Calu3 (cell line): Measurements from ENCODE around the gene PTPRE. TPM values are rescaled to one million over a fixed set of nuclear protein-coding genes. Genes with fewer than 3 reads are reported as not detected.

ENCODE experiments used
- BruUV-seq: library from RNA; stranded (reverse); fragments of 400-500 nt; replicated peaks from 2 replicates; lab custom pipeline; 2021; lab: Mats Ljungman, UMichigan
- CTCF ChIA-PET: fragments of 300-600 bp; sonication (Branson Sonifier 250); formaldehyde crosslinking; loops from one replicate; lab custom pipeline; 2022; ENCODE audit warnings: antibody characterized with exemption; lab: Charles Lee
- DNase-seq: peaks from one replicate; pipeline ENCODE4 v3.0.0; 2022
- H3K27ac Mint-ChIP-seq: one replicate; pipeline ENCODE4 v1.8.0; 2022; ENCODE audit warnings: mixed read lengths; ENCODE audit not compliant: unreplicated experiment
- H3K27me3 Mint-ChIP-seq: one replicate; pipeline ENCODE4 v1.8.0; 2022; ENCODE audit warnings: mixed read lengths; ENCODE audit not compliant: unreplicated experiment
- H3K36me3 Mint-ChIP-seq: one replicate; pipeline ENCODE4 v1.8.0; 2022; ENCODE audit warnings: mild to moderate bottlenecking, moderate library complexity, mixed read lengths; ENCODE audit not compliant: insufficient read depth, unreplicated experiment
- H3K4me1 Mint-ChIP-seq: one replicate; pipeline ENCODE4 v1.8.0; 2022; ENCODE audit warnings: mild to moderate bottlenecking, low read depth, mixed read lengths; ENCODE audit not compliant: unreplicated experiment
- H3K4me3 Mint-ChIP-seq: one replicate; pipeline ENCODE4 v1.8.0; 2022; ENCODE audit warnings: mild to moderate bottlenecking, low read depth, moderate library complexity, mixed read lengths; ENCODE audit not compliant: unreplicated experiment
- H3K9me3 Mint-ChIP-seq: one replicate; pipeline ENCODE4 v1.8.0; 2022; ENCODE audit warnings: low read depth, mixed read lengths; ENCODE audit not compliant: unreplicated experiment
- intact Hi-C: fragments of 100-400 bp; cut with micrococcal nuclease; formaldehyde crosslinking; loops from one replicate; pipeline ENCODE4 v1.10.0; 2022; ENCODE audit not compliant: unreplicated experiment
- total RNA-seq: library from RNA; stranded (reverse); gene quantifications from 2 replicates; pipeline ENCODE4 v1.2.3, GENCODE V29; 2022
- TF ChIP-seq, protein P1 (sequence below): fragments of 200-600 bp; IDR thresholded peaks from one replicate; pipeline ENCODE4 v1.8.0; 2022; ENCODE audit warnings: antibody characterized with exemption; ENCODE audit not compliant: unreplicated experiment

The PTPRE gene
- total RNA-seq, 1 experiment from 2014 or later: 7.6 TPM

DNA sequence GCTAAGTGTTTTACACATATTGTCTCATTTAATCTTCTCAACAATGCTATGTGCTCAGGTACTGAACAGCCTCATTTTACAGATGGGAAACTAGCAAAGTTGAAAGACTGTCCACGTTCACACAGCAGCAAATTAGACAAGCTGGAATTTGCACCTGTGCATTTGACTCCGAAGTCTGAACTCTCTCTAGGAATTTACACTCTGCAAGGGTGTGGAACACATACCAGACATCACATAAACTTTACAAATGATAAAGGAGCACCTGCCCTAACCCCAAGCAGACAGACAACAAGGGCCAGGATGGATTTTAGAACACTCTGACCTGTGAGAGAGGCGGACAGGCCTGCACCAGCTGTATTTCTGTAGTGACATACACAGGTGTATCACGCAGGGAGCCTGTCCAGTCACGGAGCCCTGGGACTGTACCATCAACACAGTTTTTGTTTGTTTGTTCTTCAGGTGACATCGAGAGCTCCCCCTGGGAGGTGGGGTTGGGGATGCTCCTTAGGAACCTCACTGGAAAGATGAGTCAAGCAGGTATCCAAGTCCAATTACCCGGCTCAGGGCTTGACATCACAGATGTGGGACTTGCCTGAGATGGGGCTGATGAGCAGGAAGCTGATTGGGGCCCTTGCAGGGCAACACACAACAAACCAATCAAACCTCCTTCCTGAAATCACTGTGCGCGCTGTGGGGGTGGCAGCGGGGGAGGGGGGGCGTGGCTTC is 188.3 kb downstream of the PTPRE start:
- H3K27ac Mint-ChIP-seq: no peak overlapping the region
- CTCF ChIA-PET: no interaction called here
- no TSS peak for BruUV-seq
- H3K27me3 Mint-ChIP-seq: no peaks in the 10 kb centered on the region
- DNase-seq: no peak
- no peaks in the 10 kb centered on the region for H3K4me1 Mint-ChIP-seq
- H3K4me3 Mint-ChIP-seq: no peak overlapping the region
- H3K36me3 Mint-ChIP-seq: peaks cover 22% of the 10 kb centered on the region
- H3K9me3 Mint-ChIP-seq: no peaks in the 10 kb centered on the region
- intact Hi-C loops: no loop called here
- TF ChIP-seq, protein P1, sequence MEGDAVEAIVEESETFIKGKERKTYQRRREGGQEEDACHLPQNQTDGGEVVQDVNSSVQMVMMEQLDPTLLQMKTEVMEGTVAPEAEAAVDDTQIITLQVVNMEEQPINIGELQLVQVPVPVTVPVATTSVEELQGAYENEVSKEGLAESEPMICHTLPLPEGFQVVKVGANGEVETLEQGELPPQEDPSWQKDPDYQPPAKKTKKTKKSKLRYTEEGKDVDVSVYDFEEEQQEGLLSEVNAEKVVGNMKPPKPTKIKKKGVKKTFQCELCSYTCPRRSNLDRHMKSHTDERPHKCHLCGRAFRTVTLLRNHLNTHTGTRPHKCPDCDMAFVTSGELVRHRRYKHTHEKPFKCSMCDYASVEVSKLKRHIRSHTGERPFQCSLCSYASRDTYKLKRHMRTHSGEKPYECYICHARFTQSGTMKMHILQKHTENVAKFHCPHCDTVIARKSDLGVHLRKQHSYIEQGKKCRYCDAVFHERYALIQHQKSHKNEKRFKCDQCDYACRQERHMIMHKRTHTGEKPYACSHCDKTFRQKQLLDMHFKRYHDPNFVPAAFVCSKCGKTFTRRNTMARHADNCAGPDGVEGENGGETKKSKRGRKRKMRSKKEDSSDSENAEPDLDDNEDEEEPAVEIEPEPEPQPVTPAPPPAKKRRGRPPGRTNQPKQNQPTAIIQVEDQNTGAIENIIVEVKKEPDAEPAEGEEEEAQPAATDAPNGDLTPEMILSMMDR: no peak

DNA sequence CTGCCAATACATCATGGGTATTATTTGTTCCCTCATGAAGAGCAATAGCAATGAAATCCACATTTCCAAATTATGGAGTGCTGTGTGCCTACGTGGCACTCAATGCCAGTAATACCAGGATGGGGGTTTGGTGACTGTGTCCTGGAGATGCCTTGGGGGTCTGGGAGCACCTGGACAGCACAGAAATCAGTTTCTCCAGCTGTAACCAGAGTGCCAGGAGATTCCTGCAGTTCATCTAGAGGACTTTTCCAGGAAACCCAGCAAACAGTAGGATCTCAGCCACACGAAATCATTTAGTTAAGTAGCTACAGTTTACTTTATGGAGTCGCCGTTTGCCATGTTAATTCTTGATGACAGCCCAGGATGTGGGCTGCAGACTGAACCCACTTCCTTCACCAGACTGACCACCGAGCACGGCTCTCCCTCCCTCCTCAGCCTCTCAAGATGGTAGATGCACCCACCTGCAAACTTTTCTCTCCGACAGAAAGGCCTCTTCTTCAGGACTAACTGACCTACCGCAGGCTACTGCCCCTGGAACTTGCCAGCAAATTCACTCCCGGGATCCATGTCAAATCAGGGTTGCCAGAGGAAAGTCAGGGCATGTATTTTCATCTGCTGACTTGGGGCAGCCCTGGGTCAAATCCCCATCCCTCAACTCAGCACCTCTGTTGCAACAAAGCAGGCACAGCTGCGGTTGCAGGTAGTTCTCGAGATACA is 189.0 kb downstream of the PTPRE start:
- peaks cover 24% of the 10 kb centered on the region for H3K36me3 Mint-ChIP-seq
- H3K4me3 Mint-ChIP-seq: no peak overlapping the region
- BruUV-seq: no TSS peak
- no peak overlapping the region for H3K27ac Mint-ChIP-seq
- H3K9me3 Mint-ChIP-seq: no peaks in the 10 kb centered on the region
- H3K27me3 Mint-ChIP-seq: no peaks in the 10 kb centered on the region
- CTCF ChIA-PET: no interaction called here
- TF ChIP-seq, protein P1: no peak
- intact Hi-C loops: no loop called here
- no peaks in the 10 kb centered on the region for H3K4me1 Mint-ChIP-seq
- no peak for DNase-seq

DNA sequence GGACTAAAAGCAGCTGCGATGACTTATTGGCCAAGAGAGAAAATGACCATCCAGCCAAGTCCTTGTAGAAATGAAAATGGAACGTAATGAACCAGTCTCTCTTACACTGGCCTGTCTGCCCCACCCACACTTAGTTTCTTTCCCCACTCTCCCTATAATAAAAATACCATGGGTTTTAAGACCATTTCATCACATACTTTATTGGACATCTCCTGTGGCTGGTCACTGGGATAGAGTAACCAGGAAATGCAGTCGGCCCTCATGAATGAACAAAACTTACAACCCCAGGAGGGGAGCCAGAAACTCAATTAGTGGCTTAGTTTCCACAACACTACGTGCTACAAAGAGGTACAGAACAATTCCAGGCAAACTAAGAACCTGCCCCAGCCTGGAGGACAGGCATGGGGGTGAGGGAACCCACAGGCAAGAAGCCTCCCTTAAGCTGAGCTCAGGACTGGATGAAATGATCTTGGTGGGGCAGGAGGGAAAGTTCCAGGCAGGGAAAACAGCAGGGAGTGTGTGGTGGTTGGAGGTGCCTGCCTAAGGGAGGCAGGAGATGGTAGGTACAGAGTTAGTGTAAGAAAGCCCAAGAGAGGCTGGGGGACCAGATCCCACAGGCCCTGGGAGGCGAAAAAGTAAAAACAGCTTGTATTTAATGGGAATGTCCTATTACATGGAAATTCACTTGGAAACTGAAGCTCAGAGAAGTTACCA is 189.7 kb downstream of the PTPRE start:
- intact Hi-C loops: no loop called here
- BruUV-seq: no TSS peak
- no peak for DNase-seq
- TF ChIP-seq, protein P1: no peak
- no peaks in the 10 kb centered on the region for H3K9me3 Mint-ChIP-seq
- CTCF ChIA-PET: no interaction called here
- peaks cover 24% of the 10 kb centered on the region for H3K36me3 Mint-ChIP-seq
- no peaks in the 10 kb centered on the region for H3K27me3 Mint-ChIP-seq
- H3K4me3 Mint-ChIP-seq: no peak overlapping the region
- no peaks in the 10 kb centered on the region for H3K4me1 Mint-ChIP-seq
- H3K27ac Mint-ChIP-seq: no peak overlapping the region

DNA sequence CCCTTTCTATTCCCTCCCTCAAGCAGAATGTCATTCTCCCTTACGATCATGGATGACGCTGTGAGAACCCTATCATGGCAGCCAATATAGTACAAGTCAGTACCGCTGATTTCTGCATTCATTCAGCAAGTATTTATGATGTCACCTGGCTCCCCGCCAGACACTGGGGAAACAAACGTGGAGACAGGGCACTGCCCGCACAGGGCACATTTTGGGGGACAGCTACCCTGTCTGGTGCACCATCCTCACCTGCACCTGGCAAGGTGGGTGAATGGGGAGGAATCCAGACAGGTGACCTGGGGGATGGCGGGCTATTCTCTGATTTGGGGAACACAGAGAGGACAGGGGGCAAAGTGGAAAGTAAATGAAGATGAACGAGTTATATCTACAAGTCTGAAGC is 190.9 kb downstream of the PTPRE start:
- Mint-ChIP-seq H3K36me3 (peaks cover 27% of the 10 kb centered on the region), H3K27me3 (no peaks in the 10 kb centered on the region), H3K4me3 (no peak overlapping the region), H3K27ac (no peak overlapping the region), H3K4me1 (no peaks in the 10 kb centered on the region), H3K9me3 (no peaks in the 10 kb centered on the region)
- DNase-seq: no peak
- CTCF ChIA-PET: no interaction called here
- BruUV-seq: no TSS peak
- intact Hi-C loops: no loop called here
- TF ChIP-seq, protein P1: no peak
